ENCODE measurements around the gene RPL18A. TPM values are rescaled to one million over a fixed set of nuclear protein-coding genes. Genes with fewer than 3 reads are reported as not detected.

RPL18A gene
- total RNA-seq, 1 donor from 2014 or later, result 975 TPM

DNA sequence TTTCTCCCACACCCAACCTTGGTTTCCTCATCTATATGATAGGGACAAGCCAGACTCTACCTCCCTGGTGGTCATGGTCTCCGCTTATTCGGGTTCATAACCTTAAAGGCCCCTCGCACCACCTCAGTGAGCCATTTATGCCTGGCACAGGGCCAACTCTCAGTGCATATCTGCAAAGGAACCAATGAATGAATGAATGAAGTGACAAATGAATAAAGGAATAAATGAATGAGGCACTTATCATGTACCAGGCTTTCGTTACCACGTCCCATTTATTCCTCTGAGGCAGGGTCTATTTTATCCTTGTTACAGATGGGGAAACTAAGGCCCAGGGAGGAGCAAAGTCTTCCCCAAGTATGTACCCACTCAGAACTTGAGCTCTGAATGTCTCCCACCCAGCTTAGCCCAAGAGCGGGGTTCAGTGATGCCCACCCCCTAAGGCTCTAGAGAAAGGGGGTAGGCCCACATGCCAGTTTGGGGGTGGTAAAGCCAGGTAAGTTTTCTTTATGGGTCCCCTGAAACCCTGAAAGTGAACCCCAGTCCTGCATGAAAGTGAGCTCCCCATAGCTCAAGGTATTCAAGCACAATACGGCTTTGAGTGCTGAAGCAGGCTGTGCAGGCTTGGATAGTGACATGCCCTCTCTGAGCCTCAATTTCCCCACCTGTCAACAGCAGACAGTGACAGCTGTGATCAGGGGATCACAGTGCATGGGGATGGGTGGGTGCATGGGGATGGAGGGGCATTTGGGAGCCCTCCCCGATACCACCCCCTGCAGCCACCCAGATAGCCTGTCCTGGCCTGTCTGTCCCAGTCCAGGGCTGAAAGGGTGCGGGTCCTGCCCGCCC lies 11.5 kb downstream of the RPL18A start:
- H3K36me3 ChIP-seq, result no peaks in the 10 kb centered on the region
- H3K4me1 Mint-ChIP-seq, result peaks cover 2% of the 10 kb centered on the region
- H2AFZ ChIP-seq (replicated peaks), result no peak overlapping the region
- H3F3A ChIP-seq (ENCODE audit: low read depth), result peaks cover 10% of the 10 kb centered on the region
- no peaks in the 10 kb centered on the region for H3K36me3 Mint-ChIP-seq
- no peaks in the 10 kb centered on the region for H4K20me1 ChIP-seq (ENCODE audit: low read depth)
- TF ChIP-seq EZH2 (IDR thresholded peaks at IDR 0.05), result no peak
- no peak for TF ChIP-seq EZH2phosphoT487 (IDR thresholded peaks at IDR 0.05)
- TF ChIP-seq, protein P1, sequence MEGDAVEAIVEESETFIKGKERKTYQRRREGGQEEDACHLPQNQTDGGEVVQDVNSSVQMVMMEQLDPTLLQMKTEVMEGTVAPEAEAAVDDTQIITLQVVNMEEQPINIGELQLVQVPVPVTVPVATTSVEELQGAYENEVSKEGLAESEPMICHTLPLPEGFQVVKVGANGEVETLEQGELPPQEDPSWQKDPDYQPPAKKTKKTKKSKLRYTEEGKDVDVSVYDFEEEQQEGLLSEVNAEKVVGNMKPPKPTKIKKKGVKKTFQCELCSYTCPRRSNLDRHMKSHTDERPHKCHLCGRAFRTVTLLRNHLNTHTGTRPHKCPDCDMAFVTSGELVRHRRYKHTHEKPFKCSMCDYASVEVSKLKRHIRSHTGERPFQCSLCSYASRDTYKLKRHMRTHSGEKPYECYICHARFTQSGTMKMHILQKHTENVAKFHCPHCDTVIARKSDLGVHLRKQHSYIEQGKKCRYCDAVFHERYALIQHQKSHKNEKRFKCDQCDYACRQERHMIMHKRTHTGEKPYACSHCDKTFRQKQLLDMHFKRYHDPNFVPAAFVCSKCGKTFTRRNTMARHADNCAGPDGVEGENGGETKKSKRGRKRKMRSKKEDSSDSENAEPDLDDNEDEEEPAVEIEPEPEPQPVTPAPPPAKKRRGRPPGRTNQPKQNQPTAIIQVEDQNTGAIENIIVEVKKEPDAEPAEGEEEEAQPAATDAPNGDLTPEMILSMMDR (IDR thresholded peaks at IDR 0.05), result no peak
- H3K9ac ChIP-seq, result no peak overlapping the region
- no peak for DNase-seq (ENCODE audit: low spot score)
- H3K9me3 Mint-ChIP-seq, result no peaks in the 10 kb centered on the region
- peaks cover 57% of the 10 kb centered on the region for H3K27me3 ChIP-seq
- H3K4me2 ChIP-seq, result no peak overlapping the region
- H3K27ac Mint-ChIP-seq, result no peak overlapping the region
- no peaks in the 10 kb centered on the region for H3K79me2 ChIP-seq (ENCODE audit: low read depth)
- H3K4me3 ChIP-seq, result no peak overlapping the region
- no peaks in the 10 kb centered on the region for H3K4me1 ChIP-seq
- no peaks in the 10 kb centered on the region for H3K9me3 ChIP-seq (ENCODE audit: low read depth)
- H3K4me3 Mint-ChIP-seq, result peak overlapping the region; percentile 41
- no peak overlapping the region for H3K27ac ChIP-seq
- H3K27me3 Mint-ChIP-seq (ENCODE audit: insufficient read depth, low read depth), result peaks cover 19% of the 10 kb centered on the region

DNA sequence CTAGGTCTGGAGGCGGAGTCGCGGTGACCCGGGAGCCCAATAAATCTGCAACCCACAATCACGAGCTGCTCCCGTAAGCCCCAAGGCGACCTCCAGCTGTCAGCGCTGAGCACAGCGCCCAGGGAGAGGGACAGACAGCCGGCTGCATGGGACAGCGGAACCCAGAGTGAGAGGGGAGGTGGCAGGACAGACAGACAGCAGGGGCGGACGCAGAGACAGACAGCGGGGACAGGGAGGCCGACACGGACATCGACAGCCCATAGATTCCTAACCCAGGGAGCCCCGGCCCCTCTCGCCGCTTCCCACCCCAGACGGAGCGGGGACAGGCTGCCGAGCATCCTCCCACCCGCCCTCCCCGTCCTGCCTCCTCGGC lies 12.2 kb downstream of the RPL18A start, which contains the start of gene SLC5A5:
Gene SLC5A5, plus strand, starts transcription at position 68 of the 373 bp plus-strand sequence. CDS start 375 bp downstream, outside the sequence.
- Histone ChIP-seq H2AFZ (replicated peaks) (no peak within 1 kb of the TSS), H3K9me3 (ENCODE audit: low read depth) (no peaks in the 10 kb centered on the region), H3F3A (ENCODE audit: low read depth) (peaks cover 8% of the 10 kb centered on the region), H3K4me2 (no peak within 1 kb of the TSS), H3K36me3 (no peaks in the 10 kb centered on the region), H4K20me1 (ENCODE audit: low read depth) (no peaks in the 10 kb centered on the region), H3K4me1 (no peaks in the 10 kb centered on the region), H3K79me2 (ENCODE audit: low read depth) (no peaks in the 10 kb centered on the region), H3K4me3 (no peak within 1 kb of the TSS), H3K27me3 (peaks cover 57% of the 10 kb centered on the region), H3K9ac (no peak within 1 kb of the TSS), H3K27ac (no peak within 1 kb of the TSS)
- H3K4me1 Mint-ChIP-seq, result peaks cover 2% of the 10 kb centered on the region
- no peaks in the 10 kb centered on the region for H3K36me3 Mint-ChIP-seq
- H3K9me3 Mint-ChIP-seq, result no peaks in the 10 kb centered on the region
- TF ChIP-seq, protein P1 (IDR thresholded peaks at IDR 0.05), result no peak
- TF ChIP-seq EZH2phosphoT487 (IDR thresholded peaks at IDR 0.05) (no peak), EZH2 (IDR thresholded peaks at IDR 0.05) (no peak)
- peak; percentile 45 for DNase-seq (ENCODE audit: low spot score)
- peak within 1 kb of the TSS; percentile 41 for H3K4me3 Mint-ChIP-seq
- peaks cover 19% of the 10 kb centered on the region for H3K27me3 Mint-ChIP-seq (ENCODE audit: insufficient read depth, low read depth)
- no peak within 1 kb of the TSS for H3K27ac Mint-ChIP-seq

DNA sequence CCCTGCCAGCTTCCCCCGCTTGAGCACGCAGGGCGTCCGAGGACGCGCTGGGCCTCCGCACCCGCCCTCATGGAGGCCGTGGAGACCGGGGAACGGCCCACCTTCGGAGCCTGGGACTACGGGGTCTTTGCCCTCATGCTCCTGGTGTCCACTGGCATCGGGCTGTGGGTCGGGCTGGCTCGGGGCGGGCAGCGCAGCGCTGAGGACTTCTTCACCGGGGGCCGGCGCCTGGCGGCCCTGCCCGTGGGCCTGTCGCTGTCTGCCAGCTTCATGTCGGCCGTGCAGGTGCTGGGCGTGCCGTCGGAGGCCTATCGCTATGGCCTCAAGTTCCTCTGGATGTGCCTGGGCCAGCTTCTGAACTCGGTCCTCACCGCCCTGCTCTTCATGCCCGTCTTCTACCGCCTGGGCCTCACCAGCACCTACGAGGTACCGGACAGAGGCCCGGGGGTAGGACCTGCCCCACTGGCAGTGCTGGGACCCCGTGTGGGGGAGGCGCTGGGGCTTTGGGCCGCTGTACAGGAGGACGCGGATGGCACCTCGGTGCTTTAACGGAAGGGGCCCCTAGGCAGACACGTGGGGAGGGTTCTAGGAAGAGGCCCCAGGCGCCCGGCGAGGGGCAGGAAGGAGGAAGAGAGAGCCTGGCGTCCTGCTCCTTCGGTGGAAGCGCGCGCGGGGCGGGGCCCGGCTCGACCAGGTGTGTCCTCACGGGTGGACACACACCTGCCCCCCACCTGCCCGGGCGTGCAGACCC lies 12.7 kb downstream of the RPL18A start:
- H3K36me3 ChIP-seq, result no peaks in the 10 kb centered on the region
- H3K27ac ChIP-seq, result no peak overlapping the region
- TF ChIP-seq EZH2phosphoT487 (IDR thresholded peaks at IDR 0.05) (no peak), EZH2 (IDR thresholded peaks at IDR 0.05) (no peak)
- TF ChIP-seq, protein P1 (IDR thresholded peaks at IDR 0.05), result no peak
- DNase-seq (ENCODE audit: low spot score), result no peak
- no peak overlapping the region for H3K4me3 Mint-ChIP-seq
- H4K20me1 ChIP-seq (ENCODE audit: low read depth), result no peaks in the 10 kb centered on the region
- peaks cover 19% of the 10 kb centered on the region for H3K27me3 Mint-ChIP-seq (ENCODE audit: insufficient read depth, low read depth)
- H3K4me2 ChIP-seq, result no peak overlapping the region
- peaks cover 57% of the 10 kb centered on the region for H3K27me3 ChIP-seq
- no peaks in the 10 kb centered on the region for H3K36me3 Mint-ChIP-seq
- H3K4me3 ChIP-seq, result no peak overlapping the region
- H3K4me1 ChIP-seq, result no peaks in the 10 kb centered on the region
- H2AFZ ChIP-seq (replicated peaks), result no peak overlapping the region
- H3K27ac Mint-ChIP-seq, result no peak overlapping the region
- H3F3A ChIP-seq (ENCODE audit: low read depth), result peaks cover 5% of the 10 kb centered on the region
- peaks cover 2% of the 10 kb centered on the region for H3K4me1 Mint-ChIP-seq
- no peaks in the 10 kb centered on the region for H3K9me3 Mint-ChIP-seq
- no peaks in the 10 kb centered on the region for H3K79me2 ChIP-seq (ENCODE audit: low read depth)
- no peaks in the 10 kb centered on the region for H3K9me3 ChIP-seq (ENCODE audit: low read depth)
- H3K9ac ChIP-seq, result no peak overlapping the region

Data from neural progenitor cell (in vitro differentiated cells).